Colonic mucosa (tissue), 4 donors: ENCODE data around the gene TENM3. TPM values are rescaled to one million over a fixed set of nuclear protein-coding genes. Genes with fewer than 3 reads are reported as not detected.
A peak's percentile ranks its signal among the peaks of the same experiment; 100 is the strongest.

Experiments used
- DNase-seq: peaks from one replicate; pipeline ENCODE4 v3.0.0-alpha.2; 2020
- H3K27ac ChIP-seq: fragments of 200-600 bp; one replicate; pipeline ENCODE4 v1.8.0; 2021
- H3K27me3 ChIP-seq: fragments of 200-600 bp; one replicate; pipeline ENCODE4 v1.8.0; 2021
- H3K36me3 ChIP-seq: fragments of 200-600 bp; one replicate; pipeline ENCODE4 v1.8.0; 2021
- H3K4me1 ChIP-seq: fragments of 200-600 bp; one replicate; pipeline ENCODE4 v1.8.0; 2021; ENCODE audit warnings: mild to moderate bottlenecking
- H3K4me3 ChIP-seq: fragments of 200-600 bp; one replicate; pipeline ENCODE4 v1.8.0; 2021
- H3K9ac ChIP-seq, 2 donors: one replicate each; pipeline ENCODE4 v1.7.0; 2013; ENCODE audit warnings: control low read depth in 2 of 2, low read depth in 2 of 2, low read length in 2 of 2
- H3K9me3 ChIP-seq: fragments of 200-600 bp; one replicate; pipeline ENCODE4 v1.8.0; 2021
- intact Hi-C: fragments of 100-400 bp; cut with DNase I; formaldehyde crosslinking; loops from one replicate; pipeline ENCODE4 v1.14.1; 2022
- total RNA-seq, 2 donors: library from RNA; stranded (reverse); fragmentation: NEBNext Ultra II Directional in 1 of 2; extraction: Animal tissue kit (Norgen Biotek cat#: 25700) in 1 of 2; gene quantifications; one replicate each; pipeline ENCODE4 v1.2.1, GENCODE V29; 2021
- TF ChIP-seq, protein P1 (sequence below): fragments of 200-600 bp; IDR thresholded peaks from one replicate; pipeline ENCODE4 v1.8.0; 2022; ENCODE audit warnings: antibody characterized with exemption, mild to moderate bottlenecking
- donor health status: healthy.
- donor health status: DM: no; HTN: no; CAD: no.
- donor health status: DM: no; HTN: no; CAD: no.

Gene TENM3
- total RNA-seq, 2 donors from 2014 or later, result 0.32 to 1.6 TPM

DNA sequence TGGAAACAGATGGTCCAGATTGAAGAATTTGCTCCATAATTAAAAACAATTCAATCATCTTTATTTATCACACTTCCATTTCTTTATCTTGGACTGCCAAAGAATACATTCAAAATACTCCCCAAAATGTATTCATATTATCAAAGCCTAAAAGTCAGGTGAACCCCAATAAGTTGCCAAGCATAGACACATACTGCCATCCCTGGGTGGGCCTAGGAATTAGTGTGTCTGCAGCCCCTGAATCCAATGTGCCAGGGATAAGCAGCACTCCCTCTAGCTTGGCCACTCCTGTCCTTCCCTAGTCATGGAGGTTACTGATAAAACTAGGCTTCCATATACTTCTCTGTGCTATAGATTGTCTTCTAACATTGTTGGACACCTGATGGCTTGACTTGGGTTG lies 199.9 kb downstream of the TENM3 start:
- intact Hi-C loops, result no loop called here
- TF ChIP-seq, protein P1, sequence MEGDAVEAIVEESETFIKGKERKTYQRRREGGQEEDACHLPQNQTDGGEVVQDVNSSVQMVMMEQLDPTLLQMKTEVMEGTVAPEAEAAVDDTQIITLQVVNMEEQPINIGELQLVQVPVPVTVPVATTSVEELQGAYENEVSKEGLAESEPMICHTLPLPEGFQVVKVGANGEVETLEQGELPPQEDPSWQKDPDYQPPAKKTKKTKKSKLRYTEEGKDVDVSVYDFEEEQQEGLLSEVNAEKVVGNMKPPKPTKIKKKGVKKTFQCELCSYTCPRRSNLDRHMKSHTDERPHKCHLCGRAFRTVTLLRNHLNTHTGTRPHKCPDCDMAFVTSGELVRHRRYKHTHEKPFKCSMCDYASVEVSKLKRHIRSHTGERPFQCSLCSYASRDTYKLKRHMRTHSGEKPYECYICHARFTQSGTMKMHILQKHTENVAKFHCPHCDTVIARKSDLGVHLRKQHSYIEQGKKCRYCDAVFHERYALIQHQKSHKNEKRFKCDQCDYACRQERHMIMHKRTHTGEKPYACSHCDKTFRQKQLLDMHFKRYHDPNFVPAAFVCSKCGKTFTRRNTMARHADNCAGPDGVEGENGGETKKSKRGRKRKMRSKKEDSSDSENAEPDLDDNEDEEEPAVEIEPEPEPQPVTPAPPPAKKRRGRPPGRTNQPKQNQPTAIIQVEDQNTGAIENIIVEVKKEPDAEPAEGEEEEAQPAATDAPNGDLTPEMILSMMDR, result no peak
- Histone ChIP-seq H3K9me3 (no peaks in the 10 kb centered on the region), H3K9ac (no peak overlapping the region), H3K4me1 (no peaks in the 10 kb centered on the region), H3K36me3 (no peaks in the 10 kb centered on the region), H3K27me3 (peaks cover 5% of the 10 kb centered on the region), H3K27ac (no peak overlapping the region), H3K4me3 (no peak overlapping the region)
- no peak for DNase-seq

DNA sequence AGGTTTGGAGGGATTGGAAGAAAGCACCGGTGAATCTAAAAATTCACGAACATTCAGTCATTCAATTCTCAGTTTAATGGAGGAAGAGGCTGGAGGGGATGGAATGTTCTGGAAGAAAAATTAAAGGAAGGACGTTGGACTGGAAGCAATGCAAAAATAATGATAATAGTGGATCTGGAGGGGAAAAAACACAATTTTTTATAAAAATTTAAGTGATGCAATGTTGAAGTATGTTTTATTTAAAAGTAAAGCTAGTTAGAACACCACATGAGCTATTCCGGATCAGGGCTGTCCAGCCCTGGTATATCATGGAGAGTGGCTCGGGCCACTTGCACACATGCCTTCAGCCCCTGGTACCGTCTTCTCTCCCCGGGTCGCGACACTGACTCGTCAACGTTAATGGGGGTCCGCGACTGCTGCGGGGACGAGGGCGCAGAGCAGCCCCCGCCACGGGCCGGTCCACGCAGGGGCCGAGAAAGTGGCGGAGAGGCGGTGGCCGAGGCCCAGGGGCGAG lies 204.6 kb downstream of the TENM3 start:
- peaks cover 37% of the 10 kb centered on the region for H3K27me3 ChIP-seq
- no peaks in the 10 kb centered on the region for H3K9me3 ChIP-seq
- TF ChIP-seq, protein P1, result no peak
- no peak for DNase-seq
- intact Hi-C loops, result no loop called here
- peak overlapping the region; percentile 35 for H3K4me3 ChIP-seq
- H3K4me1 ChIP-seq, result peaks cover 4% of the 10 kb centered on the region
- H3K27ac ChIP-seq, result no peak overlapping the region
- peak overlapping the region in 1 of 2 donors; percentile 41 for H3K9ac ChIP-seq
- no peaks in the 10 kb centered on the region for H3K36me3 ChIP-seq

DNA sequence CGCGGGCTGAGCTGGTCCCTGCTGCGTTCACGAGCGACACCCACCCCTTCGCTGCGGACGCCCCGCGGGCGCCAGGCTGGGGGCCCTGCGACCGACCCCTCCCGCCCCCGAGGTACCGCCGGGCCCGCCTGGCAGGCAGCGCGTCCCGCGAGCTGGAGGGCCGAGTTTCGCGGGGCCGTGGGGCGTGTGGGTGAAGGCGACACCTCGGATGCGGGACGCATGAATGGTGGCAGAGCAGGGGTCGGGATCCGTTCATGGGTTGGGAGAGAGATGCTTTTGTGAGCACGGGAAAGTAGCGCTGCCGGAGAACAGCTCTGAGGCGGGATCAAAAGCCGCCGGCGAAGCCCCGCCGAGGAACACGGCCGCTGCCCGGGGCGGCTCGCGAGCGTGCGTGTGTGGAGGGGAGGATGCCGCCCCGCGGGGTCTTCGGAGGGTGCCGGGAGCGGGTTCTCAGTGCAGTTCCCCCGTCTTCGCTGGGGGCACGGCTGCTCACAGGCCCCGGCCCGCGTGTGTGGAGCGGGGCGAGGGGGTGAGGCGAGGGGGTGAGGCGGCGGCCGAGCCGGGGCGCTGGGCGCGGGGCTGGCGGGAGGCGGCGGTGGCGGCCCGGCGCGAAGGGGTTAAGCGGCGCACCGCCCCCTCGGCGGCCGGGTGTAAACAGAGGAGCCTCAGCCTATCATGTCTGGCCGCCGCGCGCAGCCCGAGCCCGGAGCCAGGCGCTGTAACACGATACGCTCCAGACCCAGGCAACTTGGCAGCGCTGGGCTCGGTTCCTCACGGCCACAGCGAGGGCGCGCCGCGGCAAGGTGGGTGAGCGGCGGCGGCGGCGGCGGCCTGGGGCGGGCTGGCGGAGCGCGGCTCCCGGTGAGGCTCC lies 205.3 kb downstream of the TENM3 start:
- DNase-seq, result peak; percentile 71
- TF ChIP-seq, protein P1, result no peak
- peak overlapping the region; percentile 35 for H3K4me3 ChIP-seq
- H3K36me3 ChIP-seq, result no peaks in the 10 kb centered on the region
- H3K9me3 ChIP-seq, result no peaks in the 10 kb centered on the region
- intact Hi-C loops, result no loop called here
- H3K27me3 ChIP-seq, result peaks cover 37% of the 10 kb centered on the region
- H3K4me1 ChIP-seq, result peaks cover 4% of the 10 kb centered on the region
- no peak overlapping the region for H3K27ac ChIP-seq
- H3K9ac ChIP-seq, result peak overlapping the region in 1 of 2 donors; percentile 41

DNA sequence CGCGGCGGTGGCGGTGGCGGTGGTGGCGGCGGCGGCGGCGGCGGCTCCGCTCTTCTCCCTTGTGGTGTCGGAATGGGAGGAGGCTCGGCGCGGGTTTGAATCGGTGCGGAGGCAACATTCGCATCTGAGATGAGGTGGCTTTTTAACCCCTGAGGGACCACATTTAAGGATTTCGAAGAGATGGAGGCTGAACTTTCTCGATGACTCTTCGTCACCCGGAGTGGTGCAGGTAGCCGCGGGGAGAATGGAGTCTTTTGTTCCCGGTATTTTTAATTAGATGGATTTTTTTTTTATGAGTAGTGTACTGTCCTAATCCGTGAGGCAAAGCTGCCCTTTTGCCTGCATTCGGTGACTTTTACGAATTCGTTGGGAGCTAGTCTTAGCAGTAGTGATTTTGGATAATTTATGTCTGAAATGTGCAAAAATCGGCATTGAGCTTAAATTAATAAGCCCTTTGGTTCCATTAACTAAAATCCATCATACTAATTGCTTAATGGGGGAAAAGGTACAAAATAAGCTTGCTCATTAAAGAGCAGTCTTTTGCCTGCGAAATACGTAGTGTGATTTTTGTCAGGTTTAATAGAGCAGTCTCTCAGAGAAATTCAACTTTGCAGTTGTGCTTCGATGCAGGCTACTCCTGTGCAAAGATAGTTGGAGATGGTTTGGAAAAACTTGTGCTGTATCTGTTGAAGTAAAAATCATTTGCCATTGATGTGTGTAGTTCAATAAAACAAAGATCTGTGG lies 206.2 kb downstream of the TENM3 start:
- peaks cover 37% of the 10 kb centered on the region for H3K27me3 ChIP-seq
- no peaks in the 10 kb centered on the region for H3K36me3 ChIP-seq
- no peaks in the 10 kb centered on the region for H3K9me3 ChIP-seq
- peaks cover 4% of the 10 kb centered on the region for H3K4me1 ChIP-seq
- intact Hi-C loops, result no loop called here
- peak; percentile 19 for DNase-seq
- H3K9ac ChIP-seq, result no peak overlapping the region
- H3K4me3 ChIP-seq, result peak overlapping the region; percentile 35
- no peak overlapping the region for H3K27ac ChIP-seq
- TF ChIP-seq, protein P1, result no peak

DNA sequence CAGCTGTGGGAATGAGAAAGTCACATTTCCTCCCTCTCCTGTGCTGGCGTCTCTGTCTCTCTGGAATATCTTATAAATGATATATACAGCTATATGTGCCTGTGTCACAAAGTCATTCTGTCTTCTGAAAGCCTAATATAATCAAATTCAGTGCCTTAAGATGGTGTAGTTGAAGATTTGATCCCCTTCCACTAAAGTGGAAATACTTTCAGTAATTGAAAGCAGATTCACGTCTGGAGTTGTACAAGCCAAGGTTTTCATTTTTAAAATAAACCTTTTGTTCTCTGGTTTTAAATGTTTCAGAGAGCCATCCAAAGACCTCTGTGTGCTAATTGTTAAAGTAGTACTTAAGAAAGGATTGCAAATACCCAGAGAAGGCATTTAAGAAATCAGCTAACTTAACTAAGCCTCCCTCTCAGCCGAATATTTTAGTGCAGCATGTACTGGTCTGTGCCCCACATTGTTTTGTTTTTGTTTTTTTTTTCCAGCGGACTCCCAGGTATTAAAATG lies 206.8 kb downstream of the TENM3 start:
- no peak for DNase-seq
- Histone ChIP-seq H3K36me3 (no peaks in the 10 kb centered on the region), H3K4me1 (peaks cover 4% of the 10 kb centered on the region), H3K27me3 (peaks cover 37% of the 10 kb centered on the region), H3K9me3 (no peaks in the 10 kb centered on the region), H3K27ac (no peak overlapping the region), H3K4me3 (no peak overlapping the region), H3K9ac (no peak overlapping the region)
- TF ChIP-seq, protein P1, result no peak
- intact Hi-C loops, result no loop called here
